Astrocyte of the cerebellum (primary cell): ENCODE data around the gene MCOLN1.

Source experiments
- DNase-seq: peaks from one replicate; pipeline ENCODE4 v3.0.0-alpha.2; 2011; ENCODE audit warnings: low read depth
- H3K4me3 ChIP-seq: 2 replicates; pipeline ENCODE4 v1.5.1; 2011; ENCODE audit warnings: mild to moderate bottlenecking, low read depth, low read length, moderate library complexity
- CTCF ChIP-seq: IDR thresholded peaks from 2 replicates; pipeline ENCODE4 v1.5.1; 2012; ENCODE audit warnings: low read length, low read depth, moderate library complexity, mild to moderate bottlenecking; ENCODE audit errors: missing control alignments
- in situ Hi-C: cut with HindIII; loops from 2 replicates; pipeline ENCODE4 v1.10.0; 2017; ENCODE audit warnings: low sequenced_read_pairs

The MCOLN1 gene

GRCh38 chr19:7528522-7529245 lies 6.3 kb downstream of the MCOLN1 start:
- H3K4me3 ChIP-seq: no peak overlapping the region
- in situ Hi-C loops: no loop called here
- DNase-seq: no peak
- TF ChIP-seq CTCF: no peak

DNA sequence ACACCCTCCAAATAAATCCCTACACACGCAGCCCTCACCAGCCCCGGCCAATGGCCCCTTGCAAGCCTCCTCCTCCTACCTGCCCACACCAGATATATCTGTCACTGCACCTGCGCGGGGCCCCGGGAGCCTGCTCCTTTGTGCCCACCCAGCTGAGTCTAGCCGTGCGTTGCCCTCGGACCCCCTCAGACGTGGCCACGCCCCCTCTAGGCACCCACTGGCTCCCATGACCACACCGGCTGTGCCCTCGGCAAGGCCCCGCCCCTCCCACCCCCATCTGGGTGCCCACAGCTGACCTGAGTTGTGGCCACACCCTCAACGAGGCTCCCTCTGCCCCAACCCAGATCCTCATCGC lies 6.8 kb downstream of the MCOLN1 start:
- TF ChIP-seq CTCF: no peak
- no peak overlapping the region for H3K4me3 ChIP-seq
- no peak for DNase-seq
- in situ Hi-C loops: no loop called here

DNA sequence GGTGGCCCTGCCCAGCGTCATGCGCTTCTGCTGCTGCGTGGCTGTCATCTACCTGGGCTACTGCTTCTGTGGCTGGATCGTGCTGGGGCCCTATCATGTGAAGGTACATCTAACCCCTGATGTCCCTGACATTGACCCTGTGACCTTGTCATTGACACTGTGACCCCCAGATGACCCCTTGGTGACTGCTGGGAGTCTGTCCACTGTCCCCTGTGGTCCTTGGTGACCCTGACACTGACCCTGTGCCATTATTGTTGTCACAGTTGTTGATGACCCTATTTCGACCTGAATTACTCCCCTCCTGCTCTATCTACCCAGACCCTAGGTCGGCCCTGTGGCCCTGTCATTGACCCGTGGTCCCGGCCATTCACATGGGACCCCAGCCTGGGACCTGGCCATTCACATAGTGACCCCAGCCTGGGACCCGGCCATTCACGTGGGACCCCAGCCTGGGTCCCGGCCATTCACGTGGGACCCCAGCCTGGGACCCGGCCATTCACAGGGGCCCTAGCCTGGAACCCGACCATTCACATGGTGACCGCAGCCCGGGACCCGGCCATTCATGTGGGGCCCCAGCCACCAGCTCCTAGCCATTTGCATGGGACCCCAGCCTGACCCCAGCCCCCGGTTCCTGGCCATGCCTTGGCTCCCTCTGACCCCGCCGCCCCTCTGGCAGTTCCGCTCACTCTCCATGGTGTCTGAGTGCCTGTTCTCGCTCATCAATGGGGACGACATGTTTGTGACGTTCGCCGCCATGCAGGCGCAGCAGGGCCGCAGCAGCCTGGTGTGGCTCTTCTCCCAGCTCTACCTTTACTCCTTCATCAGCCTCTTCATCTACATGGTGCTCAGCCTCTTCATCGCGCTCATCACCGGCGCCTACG lies 7.4 kb downstream of the MCOLN1 start:
- DNase-seq: no peak
- no peak for TF ChIP-seq CTCF
- H3K4me3 ChIP-seq: no peak overlapping the region
- in situ Hi-C loops: no loop called here

- TF ChIP-seq CTCF: no peak
- in situ Hi-C loops: no loop called here
- DNase-seq: no peak
- H3K4me3 ChIP-seq: peak overlapping the region; percentile 91
These were observed 11.0 kb downstream of the MCOLN1 start for GRCh38 chr19:7533281-7533885.

GRCh38 chr19:7533925-7534480 lies 11.6 kb downstream of the MCOLN1 start:
- no peak for TF ChIP-seq CTCF
- DNase-seq: peak; percentile 73
- in situ Hi-C loops: no loop called here
- H3K4me3 ChIP-seq: peak overlapping the region; percentile 91

DNA sequence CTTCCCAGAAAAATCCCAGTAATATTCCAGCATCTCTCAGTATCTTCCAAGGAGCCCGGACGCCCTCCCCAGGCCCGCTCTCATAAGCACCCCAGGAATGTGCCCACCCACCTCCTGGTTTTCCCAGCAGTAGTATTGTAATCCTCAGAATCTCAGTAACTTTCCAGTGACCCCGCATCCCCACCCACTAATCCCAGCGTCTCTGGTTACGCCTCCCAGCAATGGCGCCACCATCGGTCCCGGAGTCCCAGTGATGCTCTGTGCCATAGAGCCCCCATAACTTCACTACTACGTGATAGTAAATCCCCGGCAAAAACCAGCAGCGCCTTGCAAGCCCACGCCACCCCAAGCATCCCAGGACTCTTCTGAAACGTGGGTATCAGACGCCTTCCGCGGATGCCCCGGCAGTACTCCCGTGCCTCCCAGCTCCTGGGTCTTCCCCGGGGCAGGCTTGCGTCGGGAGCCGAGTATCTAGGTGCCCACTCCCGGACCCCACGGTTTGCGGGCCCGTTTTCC lies 12.2 kb downstream of the MCOLN1 start:
- peak; percentile 47 for DNase-seq
- peak overlapping the region; percentile 91 for H3K4me3 ChIP-seq
- TF ChIP-seq CTCF: peak; percentile 26
- in situ Hi-C loops: no loop called here
